ENCODE measurements around the gene THSD7A.

- TF ChIP-seq POLR2AphosphoS5 (IDR thresholded peaks at IDR 0.05; ENCODE audit: low read depth, low read length) (no peak), REST (IDR thresholded peaks at IDR 0.05; ENCODE audit: insufficient read depth in 1 of 2, low read depth in 2 of 2, low read length in 2 of 2) (no peak)
These were observed 403.0 kb downstream of the THSD7A start for GRCh38 chr7:11428877-11429581.
